Lower leg skin (tissue), 4 donors: ENCODE results near the gene ZNF627. TPM values are rescaled to one million over a fixed set of nuclear protein-coding genes. Genes with fewer than 3 reads are reported as not detected.

Experiments
- DNase-seq, 2 donors: peaks; one replicate each; pipeline ENCODE4 v3.0.0-alpha.2; 2019; ENCODE audit warnings: low spot score in 2 of 2
- H3K4me3 ChIP-seq: fragments of 200-600 bp; sonication (generic); 2 replicates; pipeline ENCODE4 v1.5.1; 2017; ENCODE audit warnings: mild to moderate bottlenecking, low read depth; ENCODE audit not compliant: poor library complexity, severe bottlenecking
- POLR2A ChIP-seq, 2 donors: fragments of 450-650 bp; IDR thresholded peaks; one replicate each; pipeline ENCODE4 v1.6.1; 2016 to 2017; ENCODE audit warnings: antibody characterized with exemption in 2 of 2, mild to moderate bottlenecking in 1 of 2, moderate library complexity in 1 of 2
- WGBS, 2 donors: methylation state at CpG; one replicate each; pipeline ENCODE4 v1.1.5; 2018; 5-methylcytosine and 5-hydroxymethylcytosine counted together
- intact Hi-C: fragments of 100-400 bp; cut with DNase I; formaldehyde crosslinking; loops from one replicate; pipeline ENCODE4 v1.15.0; 2023; ENCODE audit warnings: low total_unique reads
- total RNA-seq, 4 donors: library from RNA; depleted of rRNA; stranded (reverse); fragments of >200 nt; gene quantifications; one replicate each; pipeline ENCODE4 v1.1.0, GENCODE V29; 2016
- TF ChIP-seq, protein P1 (sequence below), 3 donors: fragments of 450-650 bp; IDR thresholded peaks; one replicate each; pipeline ENCODE4 v1.5.1; 2016; ENCODE audit warnings: antibody characterized with exemption in 3 of 3, mild to moderate bottlenecking in 3 of 3, moderate library complexity in 2 of 3

The ZNF627 gene
- total RNA-seq, 4 donors from 2014 or later, result 8.6 to 12.1 (median 11.2) TPM

DNA sequence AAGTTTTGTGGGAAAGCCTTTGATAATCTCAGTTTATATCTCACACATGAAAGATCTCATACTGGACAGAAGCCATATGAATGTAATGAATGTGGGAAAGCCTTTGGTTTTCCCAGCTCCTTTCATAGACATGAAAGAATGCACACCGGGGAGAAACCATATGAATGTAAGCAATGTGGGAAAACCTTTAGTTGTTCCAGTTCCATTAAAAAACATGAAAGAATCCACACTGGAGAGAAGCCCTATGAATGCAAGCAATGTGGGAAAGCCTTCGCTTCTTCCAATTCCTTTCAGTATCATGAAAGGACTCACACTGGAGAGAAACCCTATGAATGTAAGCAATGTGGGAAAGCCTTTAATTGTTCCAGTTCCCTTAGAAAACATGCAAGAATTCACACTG is 54.8 kb downstream of the ZNF627 start:
- intact Hi-C loops, result no loop called here
- WGBS, 2 donors, result 95 to 96% methylated on average over 2 of the region's 2 CpGs
- TF ChIP-seq, protein P1, sequence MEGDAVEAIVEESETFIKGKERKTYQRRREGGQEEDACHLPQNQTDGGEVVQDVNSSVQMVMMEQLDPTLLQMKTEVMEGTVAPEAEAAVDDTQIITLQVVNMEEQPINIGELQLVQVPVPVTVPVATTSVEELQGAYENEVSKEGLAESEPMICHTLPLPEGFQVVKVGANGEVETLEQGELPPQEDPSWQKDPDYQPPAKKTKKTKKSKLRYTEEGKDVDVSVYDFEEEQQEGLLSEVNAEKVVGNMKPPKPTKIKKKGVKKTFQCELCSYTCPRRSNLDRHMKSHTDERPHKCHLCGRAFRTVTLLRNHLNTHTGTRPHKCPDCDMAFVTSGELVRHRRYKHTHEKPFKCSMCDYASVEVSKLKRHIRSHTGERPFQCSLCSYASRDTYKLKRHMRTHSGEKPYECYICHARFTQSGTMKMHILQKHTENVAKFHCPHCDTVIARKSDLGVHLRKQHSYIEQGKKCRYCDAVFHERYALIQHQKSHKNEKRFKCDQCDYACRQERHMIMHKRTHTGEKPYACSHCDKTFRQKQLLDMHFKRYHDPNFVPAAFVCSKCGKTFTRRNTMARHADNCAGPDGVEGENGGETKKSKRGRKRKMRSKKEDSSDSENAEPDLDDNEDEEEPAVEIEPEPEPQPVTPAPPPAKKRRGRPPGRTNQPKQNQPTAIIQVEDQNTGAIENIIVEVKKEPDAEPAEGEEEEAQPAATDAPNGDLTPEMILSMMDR (IDR thresholded peaks at IDR 0.05), result no peak
- no peak for TF ChIP-seq POLR2A (IDR thresholded peaks at IDR 0.05)
- H3K4me3 ChIP-seq, result no peak overlapping the region
- DNase-seq, result no peak

DNA sequence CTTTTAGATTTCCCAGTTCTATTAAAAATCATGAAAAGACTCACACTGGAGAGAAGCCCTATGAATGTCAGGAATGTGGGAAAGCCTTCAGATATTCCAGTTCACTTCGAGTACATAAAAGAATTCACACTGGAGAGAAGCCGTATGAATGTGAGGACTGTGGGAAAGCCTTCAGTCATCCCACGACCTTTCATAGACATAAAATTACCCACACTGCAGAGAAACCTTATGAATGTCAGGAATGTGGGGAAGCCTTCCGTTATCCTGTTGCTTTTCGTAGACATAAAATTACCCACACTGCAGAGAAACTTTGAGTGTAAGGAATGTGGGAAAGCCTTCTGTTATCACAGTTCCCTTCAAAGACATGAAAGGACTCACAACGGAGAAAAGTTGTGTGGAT is 55.2 kb downstream of the ZNF627 start:
- 96% methylated on average over 6 of the region's 6 CpGs for WGBS, 2 donors

GRCh38 chr19:11656535-11656934 is 59.3 kb downstream of the ZNF627 start:
- no peak overlapping the region for H3K4me3 ChIP-seq
- no peak for DNase-seq
- WGBS, 2 donors, result 85 to 96% methylated on average over 3 of the region's 3 CpGs
- no peak for TF ChIP-seq POLR2A (IDR thresholded peaks at IDR 0.05)
- TF ChIP-seq, protein P1 (IDR thresholded peaks at IDR 0.05), result no peak
- intact Hi-C loops, result no loop called here

More for the DNA sequence above, 55.2 kb downstream of the ZNF627 start:
- no peak for TF ChIP-seq POLR2A (IDR thresholded peaks at IDR 0.05)
- TF ChIP-seq, protein P1 (IDR thresholded peaks at IDR 0.05), result no peak
- H3K4me3 ChIP-seq, result no peak overlapping the region
- intact Hi-C loops, result no loop called here
- DNase-seq, result no peak

- 57 to 63% methylated on average over 3 of the region's 3 CpGs for WGBS, 2 donors
- TF ChIP-seq POLR2A (IDR thresholded peaks at IDR 0.05), result no peak
- TF ChIP-seq, protein P1 (IDR thresholded peaks at IDR 0.05), result no peak
- no peak overlapping the region for H3K4me3 ChIP-seq
- intact Hi-C loops, result no loop called here
- DNase-seq, result no peak
Observed at GRCh38 chr19:11657307-11657706, 60.0 kb downstream of the ZNF627 start.

- H3K4me3 ChIP-seq, result no peak overlapping the region
- no peak for DNase-seq
- intact Hi-C loops, result no loop called here
- 73 to 74% methylated on average over 7 of the region's 7 CpGs for WGBS, 2 donors
- TF ChIP-seq, protein P1 (IDR thresholded peaks at IDR 0.05), result no peak
- no peak for TF ChIP-seq POLR2A (IDR thresholded peaks at IDR 0.05)
Observed at GRCh38 chr19:11658970-11659369, 61.7 kb downstream of the ZNF627 start.

- WGBS, 2 donors, result 97 to 100% methylated on average over 1 of the region's 1 CpG
- intact Hi-C loops, result no loop called here
- no peak for TF ChIP-seq POLR2A (IDR thresholded peaks at IDR 0.05)
- TF ChIP-seq, protein P1 (IDR thresholded peaks at IDR 0.05), result no peak
- DNase-seq, result no peak
- no peak overlapping the region for H3K4me3 ChIP-seq
Observed at GRCh38 chr19:11659612-11660011, 62.3 kb downstream of the ZNF627 start.
